A673 (cell line): ENCODE data around the gene MCF2L2.

Experiments used
- EZH2 ChIP-seq: fragments of 200-600 bp; sonication (generic); IDR thresholded peaks from 2 replicates; pipeline ENCODE4 v1.6.1; 2017; ENCODE audit warnings: borderline replicate concordance, low read depth, mild to moderate bottlenecking, mixed read lengths, antibody characterized with exemption, low read length; ENCODE audit not compliant: poor library complexity, severe bottlenecking
- TF ChIP-seq, protein P1 (sequence below): fragments of 300-800, 200-600 bp; sonication (generic); conservative IDR thresholded peaks from 2 replicates; pipeline ENCODE4 v1.5.1; 2017; ENCODE audit warnings: low read depth, mild to moderate bottlenecking, antibody characterized with exemption, low read length, moderate library complexity, mixed read lengths

DNA sequence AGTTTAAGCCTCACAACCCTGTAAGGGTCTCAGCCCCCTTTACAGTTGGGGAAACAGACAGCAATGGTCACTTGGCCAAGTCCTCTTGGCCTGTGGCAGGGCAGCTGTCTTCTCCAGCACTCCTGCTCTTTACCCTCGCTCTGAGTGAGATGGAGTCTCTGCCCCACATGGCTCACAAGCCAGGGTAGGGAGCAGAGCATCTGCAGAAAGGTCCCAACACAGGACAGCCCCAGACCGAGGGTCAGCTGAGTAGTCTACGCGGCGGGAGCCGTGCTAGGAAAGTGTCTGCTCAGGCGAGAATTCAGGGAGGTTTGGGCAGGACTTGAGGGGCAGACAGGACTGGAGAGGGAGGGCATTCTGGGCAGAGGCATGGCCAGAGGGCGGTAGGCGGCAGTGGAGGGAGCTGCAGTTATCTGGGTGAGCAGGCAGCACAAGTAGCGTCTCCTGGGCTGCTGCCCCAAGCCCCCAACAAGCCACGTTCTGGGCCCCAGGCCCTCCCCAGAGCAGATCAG lies 247.6 kb downstream of the MCF2L2 start:
- TF ChIP-seq, protein P1, sequence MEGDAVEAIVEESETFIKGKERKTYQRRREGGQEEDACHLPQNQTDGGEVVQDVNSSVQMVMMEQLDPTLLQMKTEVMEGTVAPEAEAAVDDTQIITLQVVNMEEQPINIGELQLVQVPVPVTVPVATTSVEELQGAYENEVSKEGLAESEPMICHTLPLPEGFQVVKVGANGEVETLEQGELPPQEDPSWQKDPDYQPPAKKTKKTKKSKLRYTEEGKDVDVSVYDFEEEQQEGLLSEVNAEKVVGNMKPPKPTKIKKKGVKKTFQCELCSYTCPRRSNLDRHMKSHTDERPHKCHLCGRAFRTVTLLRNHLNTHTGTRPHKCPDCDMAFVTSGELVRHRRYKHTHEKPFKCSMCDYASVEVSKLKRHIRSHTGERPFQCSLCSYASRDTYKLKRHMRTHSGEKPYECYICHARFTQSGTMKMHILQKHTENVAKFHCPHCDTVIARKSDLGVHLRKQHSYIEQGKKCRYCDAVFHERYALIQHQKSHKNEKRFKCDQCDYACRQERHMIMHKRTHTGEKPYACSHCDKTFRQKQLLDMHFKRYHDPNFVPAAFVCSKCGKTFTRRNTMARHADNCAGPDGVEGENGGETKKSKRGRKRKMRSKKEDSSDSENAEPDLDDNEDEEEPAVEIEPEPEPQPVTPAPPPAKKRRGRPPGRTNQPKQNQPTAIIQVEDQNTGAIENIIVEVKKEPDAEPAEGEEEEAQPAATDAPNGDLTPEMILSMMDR, result no peak
- no peak for TF ChIP-seq EZH2
